Activated CD8-positive, alpha-beta memory T cell treated with anti-CD3 and anti-CD28 coated beads for 48 hours (primary cell): ENCODE results near the gene PODNL1.
"Not testable (repeated sequence)": the region's sequence is repeated elsewhere in the genome, so short reads cannot be mapped to it uniquely, and the experiment has no call there.

Source experiments
- DNase-seq, 3 experiments: peaks; one replicate each; pipeline ENCODE4 v3.0.0-alpha.2; 2020; ENCODE audit warnings: low read depth in 2 of 3, low spot score in 2 of 3

The PODNL1 gene

DNA sequence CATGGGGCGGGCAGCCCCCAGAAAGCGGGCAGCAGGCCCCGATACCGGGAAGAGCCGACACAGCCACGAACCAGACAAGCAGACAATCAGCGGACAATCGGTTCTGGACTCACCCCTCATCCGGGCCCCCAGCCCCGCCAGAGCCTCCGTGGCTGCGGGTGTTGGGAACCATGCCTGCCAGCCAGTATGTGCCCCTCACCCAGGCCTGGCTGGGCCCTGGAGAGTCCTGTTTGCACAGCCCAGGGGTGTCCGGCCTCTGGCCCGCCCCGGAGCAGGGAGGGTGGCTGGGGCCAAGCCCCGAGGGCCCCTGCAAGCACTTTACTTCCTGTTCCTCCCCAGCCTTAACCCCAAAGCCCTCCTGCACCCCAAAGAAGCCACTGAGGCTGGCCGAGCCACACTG, 7.8 kb downstream of the PODNL1 start:
- no peak for DNase-seq

DNA sequence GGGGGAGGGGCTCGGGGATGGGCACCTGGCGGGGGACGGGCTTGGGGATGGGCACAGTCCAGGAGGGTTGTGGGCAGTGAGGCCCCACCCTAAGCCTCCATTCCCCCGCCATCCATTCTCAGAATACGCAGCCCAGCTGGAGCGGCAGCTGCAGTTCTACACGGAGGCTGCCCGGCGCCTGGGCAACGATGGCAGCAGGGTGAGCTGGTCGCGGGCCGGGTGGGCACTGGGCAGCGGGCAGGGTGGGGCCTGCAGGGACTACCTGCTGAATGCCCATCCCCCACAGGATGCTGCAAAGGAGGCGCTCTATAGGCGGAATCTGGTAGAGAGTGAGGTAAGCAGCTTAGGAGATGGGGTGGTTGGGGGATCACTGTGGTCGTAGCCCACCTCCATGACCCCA, 8.3 kb downstream of the PODNL1 start:
- no peak for DNase-seq

DNA sequence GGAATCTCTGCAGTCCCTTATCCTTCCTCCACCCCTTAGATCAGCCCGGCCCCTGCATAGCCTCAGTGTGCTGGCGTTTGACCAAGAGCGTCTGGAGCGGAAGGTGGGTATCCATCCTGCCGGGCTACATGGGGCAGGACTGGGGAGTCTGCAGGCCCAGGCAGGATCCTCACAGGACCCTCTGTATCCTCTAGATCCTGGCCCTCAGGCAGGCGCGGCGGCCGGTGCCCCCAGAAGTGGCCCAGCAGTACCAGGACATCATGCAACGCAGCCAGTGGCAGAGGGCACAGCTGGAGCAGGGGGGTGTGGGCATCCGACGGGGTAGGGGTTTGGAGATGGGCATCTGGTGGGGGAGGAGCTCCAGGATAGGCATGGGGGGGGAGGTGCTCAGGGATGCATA, 8.9 kb downstream of the PODNL1 start:
- no peak for DNase-seq

DNA sequence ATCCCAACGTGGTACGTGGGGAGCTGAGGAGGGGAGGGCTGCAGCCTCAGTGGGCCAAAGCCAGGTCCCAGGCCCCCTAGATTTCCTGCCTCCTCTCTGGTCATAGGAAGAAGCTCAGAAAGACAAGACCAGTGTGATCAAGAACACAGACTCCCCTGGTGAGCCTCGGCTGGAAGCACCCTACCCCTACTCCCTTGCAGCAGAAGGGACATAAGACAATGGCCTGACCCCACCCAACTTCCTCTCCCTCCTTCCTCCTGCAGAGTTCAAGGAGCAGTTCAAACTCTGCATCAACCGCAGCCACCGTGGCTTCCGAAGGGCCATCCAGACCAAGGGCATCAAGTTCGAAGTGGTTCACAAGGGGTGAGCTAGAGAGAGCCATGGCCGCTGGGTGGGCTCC, 11.5 kb downstream of the PODNL1 start:
- DNase-seq: no peak

DNA sequence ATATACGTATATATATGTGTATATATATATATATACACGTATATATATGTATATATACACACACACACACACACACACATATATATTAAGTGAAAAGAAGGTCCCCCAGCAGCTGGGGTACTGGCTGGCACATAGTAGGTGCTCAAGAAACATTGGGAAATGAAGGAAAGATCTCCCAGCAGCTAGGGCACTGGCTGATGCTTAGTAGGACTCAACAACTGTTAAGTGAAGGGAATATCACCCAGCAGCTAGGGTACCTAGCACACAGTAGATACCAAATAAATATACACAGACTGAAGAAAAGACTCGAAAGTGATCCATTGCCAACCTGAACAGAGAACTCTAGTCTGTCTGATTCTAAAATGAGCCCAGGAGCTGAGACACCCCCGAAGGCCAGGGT, 12.2 kb downstream of the PODNL1 start:
- no peak for DNase-seq

DNA sequence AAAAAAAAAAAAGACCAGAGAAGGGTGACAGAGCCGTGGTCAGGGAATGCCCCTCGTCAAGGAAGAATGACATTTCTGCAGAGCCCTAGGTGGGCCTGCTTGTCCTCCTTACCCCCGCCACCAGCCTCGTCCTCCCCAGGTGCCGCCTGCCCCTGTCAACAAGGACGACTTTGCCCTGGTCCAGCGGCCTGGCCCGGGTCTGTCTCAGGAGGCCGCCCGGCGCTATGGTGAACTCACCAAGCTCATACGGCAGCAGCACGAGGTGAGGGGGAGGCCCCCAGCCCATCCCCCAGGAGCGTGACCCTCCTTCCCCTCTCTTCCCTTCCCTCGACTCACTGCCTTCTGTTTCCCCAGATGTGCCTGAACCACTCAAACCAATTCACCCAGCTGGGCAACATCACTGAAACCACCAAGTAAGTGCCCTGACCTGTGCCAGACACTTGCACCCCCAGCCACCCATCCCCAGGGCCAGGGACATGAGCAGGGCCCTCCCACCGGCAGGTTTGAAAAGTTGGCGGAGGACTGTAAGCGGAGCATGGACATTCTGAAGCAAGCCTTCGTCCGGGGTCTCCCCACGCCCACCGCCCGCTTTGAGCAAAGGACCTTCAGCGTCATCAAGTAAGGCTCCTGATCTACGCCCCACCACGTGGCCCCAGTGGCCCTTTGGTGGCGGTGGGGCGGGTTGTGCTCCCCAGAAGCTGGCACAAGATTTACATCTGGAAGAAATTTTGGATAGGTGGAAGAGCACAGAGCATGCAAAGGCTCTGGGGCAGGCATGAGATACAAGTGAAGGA, 14.8 kb downstream of the PODNL1 start:
- DNase-seq: no peak

DNA sequence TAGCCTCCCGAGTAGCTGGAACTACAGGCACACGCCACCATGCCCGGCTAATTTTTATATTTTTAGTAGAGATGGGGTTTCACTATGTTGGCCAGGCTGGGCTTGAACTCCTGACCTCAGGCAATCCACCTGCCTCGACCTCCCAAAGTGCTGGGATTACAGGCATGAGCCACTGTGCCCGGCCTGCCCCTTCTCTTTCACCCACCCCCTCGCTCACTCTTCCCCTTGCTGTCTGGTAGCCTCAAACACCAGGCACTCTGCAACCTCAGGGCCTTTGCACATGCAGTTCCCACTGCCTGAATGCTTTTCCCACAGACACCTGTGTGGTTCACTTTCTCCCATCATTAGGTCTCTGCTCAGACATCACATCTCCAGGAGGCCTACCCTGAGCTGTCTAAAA, 16.1 kb downstream of the PODNL1 start:
- not testable (repeated sequence) for DNase-seq

DNA sequence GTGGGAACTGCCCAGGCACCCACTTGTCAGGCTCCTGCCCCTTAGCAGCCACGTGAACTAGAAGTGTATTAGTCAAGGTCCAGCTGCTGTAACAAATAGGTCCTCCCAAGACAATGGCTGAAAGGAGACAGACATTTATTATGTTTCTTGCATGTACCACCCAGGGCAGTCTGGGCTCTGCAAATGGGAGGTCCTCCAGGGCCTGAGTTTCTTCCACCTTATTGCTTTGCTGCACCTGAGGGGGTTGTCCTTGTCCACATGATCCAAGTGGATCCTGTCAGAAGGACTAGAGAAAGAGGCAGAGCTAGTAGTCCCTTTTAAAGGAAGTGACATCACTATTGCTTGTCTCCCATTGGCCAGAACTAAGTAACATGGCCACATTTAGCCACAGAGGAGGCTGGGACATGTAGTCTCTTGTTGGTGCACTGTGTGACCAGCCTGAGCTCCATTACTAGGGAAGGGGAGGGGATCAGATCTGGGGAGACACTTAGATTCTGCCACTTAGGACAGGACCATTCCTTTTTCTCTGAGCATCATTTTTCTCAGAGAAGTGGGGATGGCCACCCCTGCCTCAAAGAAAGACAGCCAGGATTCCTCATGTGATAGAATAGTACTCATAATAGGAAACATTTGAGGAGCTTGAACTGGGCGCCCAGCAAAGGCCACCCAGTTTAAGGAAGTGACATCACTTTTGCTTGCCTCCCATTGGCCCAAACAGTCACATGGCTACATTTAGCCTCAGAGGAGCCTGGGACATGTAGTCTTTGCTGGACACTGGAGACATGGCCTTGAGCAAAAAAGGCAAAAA, 17.1 kb downstream of the PODNL1 start:
- no peak for DNase-seq

DNA sequence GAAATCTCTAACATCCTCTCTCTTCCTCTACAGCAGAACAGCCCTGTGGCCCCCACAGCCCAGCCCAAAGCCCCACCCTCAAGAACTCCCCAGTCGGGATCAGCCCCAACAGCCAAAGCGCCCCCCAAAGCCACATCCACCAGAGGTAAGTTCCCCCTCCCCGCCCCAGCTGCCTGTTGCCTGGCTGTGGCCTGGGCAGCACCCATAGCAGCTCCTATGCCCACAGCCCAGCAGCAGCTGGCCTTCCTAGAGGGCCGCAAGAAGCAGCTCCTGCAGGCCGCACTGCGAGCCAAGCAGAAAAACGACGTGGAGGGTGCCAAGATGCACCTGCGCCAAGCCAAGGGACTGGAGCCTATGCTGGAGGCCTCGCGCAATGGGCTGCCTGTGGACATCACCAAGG, 17.7 kb downstream of the PODNL1 start:
- DNase-seq: no peak

DNA sequence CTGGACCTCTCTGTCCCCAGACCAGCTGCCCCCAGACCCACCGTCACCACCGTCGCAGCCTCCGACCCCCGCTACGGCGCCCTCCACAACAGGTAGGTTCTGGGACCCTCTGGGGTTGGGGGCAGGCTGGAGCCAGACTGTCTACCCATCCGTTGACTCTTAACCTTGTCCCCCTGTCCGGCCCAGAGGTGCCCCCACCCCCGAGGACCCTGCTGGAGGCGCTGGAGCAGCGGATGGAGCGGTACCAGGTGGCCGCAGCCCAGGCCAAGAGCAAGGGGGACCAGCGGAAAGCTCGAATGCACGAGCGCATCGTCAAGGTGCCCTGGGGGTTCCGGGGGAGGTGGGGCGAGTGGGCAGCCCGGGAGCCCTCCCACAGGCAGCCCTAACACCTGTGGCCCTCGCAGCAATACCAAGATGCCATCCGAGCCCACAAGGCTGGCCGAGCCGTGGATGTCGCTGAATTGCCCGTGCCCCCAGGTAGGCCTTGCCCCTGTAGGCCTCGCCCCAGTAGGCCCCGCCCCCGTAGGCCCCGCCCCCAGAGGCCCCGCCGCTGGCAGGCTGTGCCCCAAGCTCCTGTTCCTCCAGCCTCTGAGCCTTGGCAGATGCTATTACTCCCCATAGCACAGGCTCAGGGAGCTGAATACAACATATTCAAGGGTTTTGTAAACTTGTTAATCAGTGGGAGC, 19.3 kb downstream of the PODNL1 start:
- no peak for DNase-seq

DNA sequence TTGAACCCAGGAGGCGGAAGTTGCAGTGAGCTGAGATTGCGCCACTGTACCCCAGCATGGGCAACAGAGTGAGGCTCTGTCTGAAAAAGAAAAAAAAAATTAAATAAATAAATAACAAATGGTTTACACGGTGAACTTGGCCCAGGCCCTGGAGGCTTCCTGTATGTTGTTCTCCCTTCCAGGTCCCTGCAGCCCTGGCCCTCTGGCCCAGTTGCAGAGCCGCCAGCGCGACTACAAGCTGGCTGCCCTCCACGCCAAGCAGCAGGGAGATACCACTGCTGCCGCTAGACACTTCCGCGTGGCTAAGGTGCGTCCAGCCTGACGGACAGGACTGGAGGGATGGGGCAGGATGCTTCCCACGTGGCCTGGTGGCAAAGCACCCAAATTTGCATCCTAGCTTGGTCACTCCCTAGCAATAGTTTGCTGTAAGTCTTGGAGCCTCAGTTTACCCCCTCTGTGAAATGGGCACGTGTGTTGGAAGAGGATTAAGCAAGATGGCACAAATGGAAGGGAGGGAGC, 20.3 kb downstream of the PODNL1 start:
- no peak for DNase-seq

DNA sequence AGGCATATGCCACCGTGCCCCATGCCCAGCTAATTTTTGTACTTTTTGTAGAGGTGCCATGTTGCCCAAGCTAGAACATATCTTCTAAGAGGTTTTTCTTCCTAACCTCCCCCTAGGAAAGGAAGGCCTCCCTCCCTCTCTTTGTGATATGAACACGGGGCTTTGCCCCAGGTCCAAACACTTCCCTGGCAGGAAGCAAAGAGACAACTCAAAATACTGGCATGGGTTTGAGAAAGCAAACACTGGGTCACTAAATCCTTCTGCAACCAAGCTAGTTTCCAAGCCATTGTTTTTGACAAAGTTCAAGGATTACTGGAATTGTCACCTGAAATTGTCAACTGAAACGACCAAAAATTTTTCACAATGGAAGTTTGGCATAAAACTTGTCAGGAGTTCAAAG, 23.4 kb downstream of the PODNL1 start:
- no peak for DNase-seq

DNA sequence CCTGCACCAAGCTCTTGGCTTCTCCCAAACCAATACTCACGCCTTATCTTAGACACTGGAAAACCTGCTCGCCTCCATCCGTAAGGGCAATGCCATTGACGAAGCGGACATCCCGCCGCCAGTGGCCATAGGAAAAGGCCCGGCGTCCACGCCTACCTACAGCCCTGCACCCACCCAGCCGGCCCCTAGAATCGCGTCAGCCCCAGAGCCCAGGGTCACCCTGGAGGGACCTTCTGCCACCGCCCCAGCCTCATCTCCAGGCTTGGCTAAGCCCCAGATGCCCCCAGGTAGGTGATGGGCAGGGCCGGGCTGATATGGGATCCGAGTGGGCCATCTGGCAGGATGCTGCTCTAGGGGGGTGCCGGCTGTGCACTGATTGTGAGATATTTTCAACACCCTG, 24.9 kb downstream of the PODNL1 start:
- DNase-seq: no peak

DNA sequence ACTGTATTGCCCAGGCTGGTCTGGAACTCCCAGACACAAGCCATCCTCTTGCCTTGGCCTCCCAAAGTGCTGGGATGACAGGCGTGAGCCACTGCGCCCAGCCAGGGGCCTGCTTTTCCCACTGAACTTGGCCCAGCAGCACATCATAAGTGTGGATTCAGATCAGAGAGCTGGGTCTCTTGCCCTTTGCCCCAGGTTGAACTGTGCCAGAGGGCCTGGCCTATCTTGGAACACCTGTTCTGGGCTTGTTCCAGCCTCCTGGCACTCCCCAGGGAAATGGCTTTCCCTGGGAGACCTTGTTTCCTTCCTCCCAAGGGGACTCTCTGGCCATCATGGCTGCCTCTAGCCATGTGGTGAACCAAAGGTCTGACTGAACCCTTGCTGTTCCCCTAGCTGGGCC, 28.8 kb downstream of the PODNL1 start:
- DNase-seq: no peak

DNA sequence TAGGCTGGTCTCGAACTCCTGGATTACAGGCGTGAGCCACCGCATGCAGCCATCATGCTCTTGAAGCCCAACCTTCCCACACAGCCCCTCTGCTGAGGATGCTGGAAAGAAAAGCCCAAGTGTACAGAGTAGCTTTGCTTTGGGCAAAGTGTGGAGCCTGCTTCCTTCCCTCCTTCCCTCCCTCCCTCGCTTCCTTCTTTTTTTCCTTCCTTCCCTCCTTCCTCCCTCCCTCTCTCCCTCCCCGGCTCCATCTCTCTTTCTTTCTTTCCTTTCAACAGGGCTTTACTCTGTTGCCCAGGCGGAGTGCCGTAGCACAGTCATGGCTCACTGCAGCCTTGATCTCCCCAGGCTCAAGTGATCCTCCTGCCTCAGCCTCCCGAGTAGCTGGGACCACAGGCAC, 29.5 kb downstream of the PODNL1 start:
- no peak for DNase-seq

DNA sequence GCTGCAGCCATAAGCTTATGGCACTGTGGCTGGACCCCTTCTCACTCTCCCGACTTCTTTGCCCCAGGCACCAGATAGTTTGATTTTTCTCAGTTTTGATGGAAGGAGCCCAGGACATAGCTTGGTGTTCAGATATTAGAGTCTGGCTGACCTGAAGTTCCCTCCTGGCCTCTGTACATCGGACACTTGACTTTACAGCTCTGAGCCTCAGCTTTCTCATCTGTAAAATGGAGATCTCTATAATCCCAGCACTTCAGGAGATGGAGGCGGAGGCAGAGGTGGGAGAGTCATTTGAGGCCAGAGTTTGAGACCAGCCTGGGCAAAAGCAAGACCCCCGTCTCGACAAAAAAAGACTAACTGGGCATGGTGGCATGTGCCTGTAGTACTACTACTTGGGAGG, 31.3 kb downstream of the PODNL1 start:
- DNase-seq: no peak

DNA sequence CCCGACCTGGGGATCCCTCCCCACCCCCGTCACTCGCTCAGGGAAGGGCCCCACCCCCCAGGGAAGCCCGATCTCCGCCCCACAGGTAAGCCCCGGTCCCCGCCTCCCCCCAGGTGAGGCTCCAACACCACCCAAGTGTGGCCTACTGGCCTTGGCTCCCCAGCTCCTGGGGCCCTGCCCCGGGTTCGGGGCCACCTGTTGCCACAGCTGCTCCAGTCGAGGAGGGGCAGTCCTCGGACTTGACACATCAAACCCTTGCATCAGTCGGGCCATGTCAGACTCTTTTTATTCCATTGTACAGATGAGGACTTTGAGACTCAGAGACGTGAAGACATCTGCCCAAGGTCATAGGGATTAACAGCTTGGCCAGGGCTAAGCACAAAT, 31.7 kb downstream of the PODNL1 start:
- DNase-seq: peak in 1 of 3 experiments; percentile 25

DNA sequence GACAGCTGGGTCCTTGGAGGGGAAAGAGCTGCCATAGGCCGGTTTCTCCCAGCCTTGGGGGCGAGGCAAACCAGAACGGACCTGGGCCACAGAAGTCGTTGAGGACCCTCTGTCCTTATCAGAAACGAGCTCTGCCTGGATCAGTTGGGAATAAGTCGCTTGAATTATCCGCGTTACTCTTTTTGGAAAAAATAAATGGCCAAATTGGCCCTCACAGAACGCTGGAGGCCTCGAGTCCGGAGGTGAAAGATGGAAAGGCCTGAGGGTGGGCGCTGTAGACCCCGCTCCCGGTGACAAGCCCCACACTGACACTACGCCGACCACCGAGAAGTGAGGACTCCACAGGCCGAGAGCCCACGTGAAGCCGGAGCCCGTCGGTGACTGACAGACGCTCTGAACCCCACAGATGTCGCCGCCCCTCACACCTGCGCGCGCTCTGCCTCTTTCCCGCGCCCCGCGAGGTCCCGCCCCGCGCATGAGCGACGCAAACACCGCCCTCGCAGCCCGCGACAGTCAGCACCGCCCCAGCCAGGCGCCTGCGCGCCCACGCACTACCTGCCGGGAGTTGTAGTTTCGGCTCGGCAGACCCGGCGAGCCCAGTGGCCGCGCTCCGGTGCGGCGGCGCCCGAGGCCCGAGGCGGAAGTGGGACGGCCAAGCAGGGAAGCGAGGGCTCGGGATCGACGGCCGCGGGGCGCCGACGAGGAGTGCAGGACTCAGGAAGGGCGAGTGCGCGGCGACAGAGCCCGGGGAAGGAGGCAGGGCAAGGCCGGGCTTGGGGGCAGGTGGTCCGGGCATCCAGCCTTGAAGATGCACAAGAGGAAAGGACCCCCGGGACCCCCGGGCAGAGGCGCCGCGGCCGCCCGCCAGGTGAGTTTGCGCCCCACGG, 32.3 kb downstream of the PODNL1 start, which contains the start of the genes BRME1 and CC2D1A:
Gene BRME1 (minus strand): TSS at position 484 of the 887 bp plus-strand sequence. CDS start 1,225 bp downstream, outside the sequence.
Gene CC2D1A (plus strand): TSS at position 568 of the 887 bp plus-strand sequence. CDS start 241 bp downstream, at position 809.
- peak; percentile 87 to 91 (median 91) for DNase-seq

DNA sequence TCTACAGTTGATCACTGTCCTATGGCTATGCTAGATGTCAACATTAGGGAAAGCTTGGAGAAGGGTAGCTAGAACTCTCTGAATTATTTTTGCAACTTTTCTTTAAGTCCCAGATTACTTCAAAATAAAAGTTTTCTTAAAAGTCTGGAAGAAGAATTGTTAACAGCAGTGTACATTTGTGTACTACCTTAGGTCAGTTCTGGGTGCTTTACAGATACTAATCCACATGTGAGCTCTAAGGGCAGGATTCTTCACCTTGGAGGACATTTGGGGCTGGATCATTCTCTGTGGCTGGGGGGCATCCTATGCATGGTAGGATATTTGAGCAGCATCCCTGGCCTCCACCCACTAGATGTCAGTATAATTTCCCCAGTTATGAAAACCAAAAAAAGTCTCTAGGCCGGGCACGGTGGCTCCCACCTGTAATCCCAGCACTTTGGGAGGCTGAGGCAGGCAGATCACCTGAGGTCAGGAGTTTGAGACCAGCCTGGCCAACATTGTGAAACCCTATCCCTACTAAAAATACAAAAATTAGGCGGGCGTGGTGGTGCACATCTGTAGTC, 35.1 kb downstream of the PODNL1 start:
- no peak for DNase-seq

DNA sequence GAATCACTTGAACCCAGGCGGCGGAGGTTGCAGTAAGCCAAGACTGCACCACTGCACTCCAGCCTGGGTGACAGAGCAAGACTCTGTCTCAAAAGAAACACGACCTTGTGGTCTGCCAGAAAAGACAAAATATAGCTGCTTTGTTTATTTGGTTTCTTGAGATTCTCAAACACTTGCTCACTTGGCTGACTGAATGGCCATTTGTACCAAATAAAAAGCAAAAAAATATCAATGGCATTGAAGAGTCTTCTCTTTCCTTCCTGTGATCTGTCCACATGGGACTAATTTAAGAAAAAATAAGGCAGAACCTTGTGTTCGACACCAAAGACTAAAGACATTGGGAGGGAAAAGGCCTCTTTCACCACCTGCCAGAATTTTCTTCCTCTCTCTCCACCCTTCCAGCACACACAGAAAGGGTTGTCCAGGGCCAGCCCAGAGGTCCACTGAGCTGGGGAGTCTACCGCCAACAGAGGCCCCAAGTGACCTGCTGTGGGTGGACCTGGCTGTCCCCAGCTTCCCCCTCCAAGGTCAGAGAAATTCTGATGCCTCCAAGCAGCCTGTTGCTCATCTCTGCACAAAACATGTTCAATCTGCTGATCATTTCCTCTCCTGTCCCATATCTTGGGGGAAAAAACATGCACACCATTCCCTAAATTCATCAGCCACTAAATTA, 38.2 kb downstream of the PODNL1 start:
- no peak for DNase-seq
